WTC11 (cell line): ENCODE measurements around the gene TMEM269. TPM values are rescaled to one million over a fixed set of nuclear protein-coding genes. Genes with fewer than 3 reads are reported as not detected.
A peak's percentile ranks its signal among the peaks of the same experiment; 100 is the strongest.

Source experiments
- ATAC-seq: fragments of 200-7000 bp; cut with Tn5 transposase; 2 replicates; pipeline ENCODE4 v1.10.0; 2021; ENCODE audit warnings: mild to moderate bottlenecking, moderate library complexity
- CTCF ChIA-PET: fragments of 300-600 bp; sonication (Branson Sonifier 250); formaldehyde crosslinking; loops from one replicate; lab custom pipeline; 2021; ENCODE audit warnings: antibody characterized with exemption; lab: Charles Lee
- POLR2A ChIA-PET: fragments of 350-600 bp; sonication (Branson Sonifier 250); formaldehyde crosslinking; loops from one replicate; lab custom pipeline; 2021; ENCODE audit warnings: antibody characterized with exemption; lab: Charles Lee
- DNase-seq: peaks from one replicate; pipeline ENCODE4 v3.0.0; 2021; ENCODE audit warnings: low spot score
- H3K27ac Mint-ChIP-seq: 2 replicates; pipeline ENCODE4 v1.8.0; 2021; ENCODE audit warnings: mixed read lengths
- H3K27me3 Mint-ChIP-seq: 2 replicates; pipeline ENCODE4 v1.8.0; 2021; ENCODE audit warnings: low read depth, mild to moderate bottlenecking, moderate library complexity, mixed read lengths
- H3K36me3 Mint-ChIP-seq: 2 replicates; pipeline ENCODE4 v1.8.0; 2021; ENCODE audit warnings: mixed read lengths
- H3K4me1 Mint-ChIP-seq: 2 replicates; pipeline ENCODE4 v1.8.0; 2022; ENCODE audit warnings: mixed read lengths
- H3K4me3 Mint-ChIP-seq: 2 replicates; pipeline ENCODE4 v1.8.0; 2021; ENCODE audit warnings: mild to moderate bottlenecking, moderate library complexity, mixed read lengths
- H3K9me3 Mint-ChIP-seq: 2 replicates; pipeline ENCODE4 v1.8.0; 2021; ENCODE audit warnings: mixed read lengths
- ATF1 ChIP-seq: sonication (generic); formaldehyde crosslinking; IDR thresholded peaks from 2 replicates; pipeline ENCODE4 v1.8.1; 2023; ENCODE audit warnings: mild to moderate bottlenecking, moderate library complexity, missing genetic modification reagents
- CREM ChIP-seq: sonication (generic); formaldehyde crosslinking; IDR thresholded peaks from 2 replicates; pipeline ENCODE4 v1.8.1; 2022; ENCODE audit warnings: mild to moderate bottlenecking, missing genetic modification reagents, moderate library complexity
- FOXK1 ChIP-seq: sonication (generic); formaldehyde crosslinking; IDR thresholded peaks from 2 replicates; pipeline ENCODE4 v1.8.0; 2022; ENCODE audit warnings: mild to moderate bottlenecking, moderate library complexity, missing genetic modification reagents
- GABPB1 ChIP-seq: sonication (generic); formaldehyde crosslinking; IDR thresholded peaks from 2 replicates; pipeline ENCODE4 v1.8.1; 2023; ENCODE audit warnings: mild to moderate bottlenecking, missing genetic modification reagents
- IRF2 ChIP-seq: sonication (generic); formaldehyde crosslinking; IDR thresholded peaks from 2 replicates; pipeline ENCODE4 v1.8.0; 2022; ENCODE audit warnings: low read depth, missing genetic modification reagents, borderline replicate concordance
- KAT7 ChIP-seq: sonication (generic); formaldehyde crosslinking; IDR thresholded peaks from 2 replicates; pipeline ENCODE4 v1.8.1; 2023; ENCODE audit warnings: missing genetic modification reagents, mild to moderate bottlenecking, borderline replicate concordance
- NFE2L1 ChIP-seq: sonication (generic); formaldehyde crosslinking; IDR thresholded peaks from 2 replicates; pipeline ENCODE4 v1.8.1; 2023; ENCODE audit warnings: missing genetic modification reagents
- NFYB ChIP-seq: sonication (generic); formaldehyde crosslinking; conservative IDR thresholded peaks from 2 replicates; pipeline ENCODE4 v1.8.0; 2022; ENCODE audit warnings: low read depth, missing genetic modification reagents
- SMAD3 ChIP-seq: sonication (generic); formaldehyde crosslinking; IDR thresholded peaks from 2 replicates; pipeline ENCODE4 v1.8.0; 2022; ENCODE audit warnings: missing genetic modification reagents, mild to moderate bottlenecking, borderline replicate concordance
- SP1 ChIP-seq: sonication (generic); formaldehyde crosslinking; conservative IDR thresholded peaks from 2 replicates; pipeline ENCODE4 v1.8.1; 2022; ENCODE audit warnings: missing genetic modification reagents
- ZNF121 ChIP-seq: sonication (generic); formaldehyde crosslinking; IDR thresholded peaks from 2 replicates; pipeline ENCODE4 v1.8.0; 2023; ENCODE audit warnings: missing genetic modification reagents
- ZNF219 ChIP-seq: sonication (generic); formaldehyde crosslinking; IDR thresholded peaks from 2 replicates; pipeline ENCODE4 v1.8.0; 2023; ENCODE audit warnings: missing genetic modification reagents, mild to moderate bottlenecking, borderline replicate concordance
- ZNF232 ChIP-seq: sonication (generic); formaldehyde crosslinking; IDR thresholded peaks from 2 replicates; pipeline ENCODE4 v1.8.0; 2022; ENCODE audit warnings: mild to moderate bottlenecking, missing genetic modification reagents
- total RNA-seq: library from RNA; stranded (reverse); gene quantifications from 3 replicates; pipeline ENCODE4 v1.2.3, GENCODE V29; 2021
- TF ChIP-seq, protein P1 (sequence below): fragments of 250-450 bp; sonication (Bioruptor Pico); IDR thresholded peaks from 2 replicates; pipeline ENCODE4 v2.1.2; 2022; ENCODE audit warnings: mild to moderate bottlenecking, moderate library complexity
- TF ChIP-seq, protein P2 (sequence below): sonication (generic); formaldehyde crosslinking; IDR thresholded peaks from 2 replicates; pipeline ENCODE4 v1.8.0; 2022; ENCODE audit warnings: mild to moderate bottlenecking, missing genetic modification reagents
- TF ChIP-seq, protein P3 (sequence below): sonication (generic); formaldehyde crosslinking; conservative IDR thresholded peaks from 2 replicates; pipeline ENCODE4 v1.8.1; 2022; ENCODE audit warnings: mild to moderate bottlenecking, missing genetic modification reagents
- TF ChIP-seq, protein P4 (sequence below): sonication (generic); formaldehyde crosslinking; IDR thresholded peaks from 2 replicates; pipeline ENCODE4 v1.8.1; 2022; ENCODE audit warnings: mild to moderate bottlenecking, moderate library complexity, missing genetic modification reagents
- TF ChIP-seq, protein P5 (sequence below): sonication (generic); formaldehyde crosslinking; IDR thresholded peaks from 2 replicates; pipeline ENCODE4 v1.8.0; 2022; ENCODE audit warnings: mild to moderate bottlenecking, missing genetic modification reagents
- TF ChIP-seq, protein P6 (sequence below): sonication (generic); formaldehyde crosslinking; IDR thresholded peaks from 2 replicates; pipeline ENCODE4 v1.8.1; 2023; ENCODE audit warnings: mild to moderate bottlenecking, moderate library complexity, missing genetic modification reagents
- TF ChIP-seq, protein P7 (sequence below): sonication (generic); formaldehyde crosslinking; IDR thresholded peaks from 2 replicates; pipeline ENCODE4 v1.8.0; 2023; ENCODE audit warnings: missing genetic modification reagents, mild to moderate bottlenecking, borderline replicate concordance

Gene TMEM269
- total RNA-seq, 1 experiment from 2014 or later, result 0.57 TPM

DNA sequence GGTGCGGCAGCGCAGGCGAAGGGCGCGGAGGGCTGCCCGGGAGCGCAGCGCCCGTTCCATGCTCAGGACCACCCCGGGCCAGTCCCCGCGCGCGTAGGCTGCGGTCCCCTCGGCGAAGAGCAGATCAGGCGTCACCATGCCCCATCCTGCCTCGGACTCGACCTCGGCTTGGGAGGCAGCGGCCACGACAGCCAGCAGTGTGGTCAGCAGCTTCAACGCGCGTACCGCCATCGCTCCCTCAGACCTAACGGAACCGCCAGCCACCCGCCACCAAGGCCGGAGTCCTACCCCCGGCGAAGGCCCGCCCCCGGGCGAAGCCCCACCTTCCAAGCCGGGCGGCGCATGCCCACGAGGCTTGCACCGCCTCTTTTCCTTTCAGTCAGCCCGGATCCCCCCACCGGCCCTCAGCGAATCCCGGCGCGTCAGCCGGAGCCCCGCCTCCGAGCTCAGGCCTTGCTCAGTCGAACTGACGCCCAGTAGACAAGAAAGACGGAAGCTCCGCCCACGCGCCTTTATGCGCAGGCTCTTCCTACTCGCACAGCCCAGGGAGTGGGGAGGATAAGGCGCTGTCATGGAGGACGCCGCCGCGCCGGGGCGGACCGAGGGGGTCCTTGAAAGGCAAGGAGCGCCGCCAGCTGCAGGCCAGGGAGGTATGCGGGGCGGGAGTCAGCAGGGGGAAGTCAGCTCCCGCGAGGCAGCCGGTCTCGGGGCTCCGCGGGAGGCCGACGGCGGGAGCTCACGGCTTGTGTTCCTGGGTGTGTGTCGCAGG is 17.9 kb upstream of the TMEM269 start, which contains the start of the genes C1orf50 and P3H1:
TSS of gene C1orf50 (plus strand) at position 509 of the 769 bp plus-strand sequence. CDS start at position 572, 63 bp downstream.
TSS of gene P3H1 (minus strand) at position 288 of the 769 bp plus-strand sequence. CDS start at position 231, 57 bp downstream.
- DNase-seq (peak; percentile 100), ATAC-seq (peak; percentile 91)
- H3K27ac Mint-ChIP-seq, result peak within 1 kb of the TSS; percentile 86
- H3K4me3 Mint-ChIP-seq, result no peak within 1 kb of the TSS; the same call in 1 of the 2 replicates
- CTCF ChIA-PET, result interaction anchor here (0.6 to 3.7 kb wide), 29 partner anchors 8 to 623 kb away, joined by 3 to 42 read pairs (median 5); partner anchors contain the start of genes CLDN19, ERMAP, PPIH and ZNF691
- no peaks in the 10 kb centered on the region for H3K9me3 Mint-ChIP-seq
- H3K27me3 Mint-ChIP-seq, result no peaks in the 10 kb centered on the region
- H3K36me3 Mint-ChIP-seq, result peaks cover 12% of the 10 kb centered on the region
- H3K4me1 Mint-ChIP-seq, result peaks cover 12% of the 10 kb centered on the region
- POLR2A ChIA-PET, result interaction anchor here (0.6 to 2.9 kb wide), 15 partner anchors 9 to 292 kb away, joined by 3 to 11 read pairs (median 4); partner anchors contain the start of genes CLDN19, ERMAP, SVBP and YBX1
- peak; percentile 10; the same call in 1 of the 2 replicates for TF ChIP-seq ZNF121 (CRISPR knock-in tag)
- TF ChIP-seq, protein P1, sequence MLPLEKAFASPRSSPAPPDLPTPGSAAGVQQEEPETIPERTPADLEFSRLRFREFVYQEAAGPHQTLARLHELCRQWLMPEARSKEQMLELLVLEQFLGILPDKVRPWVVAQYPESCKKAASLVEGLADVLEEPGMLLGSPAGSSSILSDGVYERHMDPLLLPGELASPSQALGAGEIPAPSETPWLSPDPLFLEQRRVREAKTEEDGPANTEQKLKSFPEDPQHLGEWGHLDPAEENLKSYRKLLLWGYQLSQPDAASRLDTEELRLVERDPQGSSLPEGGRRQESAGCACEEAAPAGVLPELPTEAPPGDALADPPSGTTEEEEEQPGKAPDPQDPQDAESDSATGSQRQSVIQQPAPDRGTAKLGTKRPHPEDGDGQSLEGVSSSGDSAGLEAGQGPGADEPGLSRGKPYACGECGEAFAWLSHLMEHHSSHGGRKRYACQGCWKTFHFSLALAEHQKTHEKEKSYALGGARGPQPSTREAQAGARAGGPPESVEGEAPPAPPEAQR (CRISPR knock-in tag), result no peak
- TF ChIP-seq ZNF232 (CRISPR knock-in tag), result peak; percentile 50; the same call in 1 of the 2 replicates
- TF ChIP-seq, protein P2, sequence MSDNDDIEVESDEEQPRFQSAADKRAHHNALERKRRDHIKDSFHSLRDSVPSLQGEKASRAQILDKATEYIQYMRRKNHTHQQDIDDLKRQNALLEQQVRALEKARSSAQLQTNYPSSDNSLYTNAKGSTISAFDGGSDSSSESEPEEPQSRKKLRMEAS (CRISPR knock-in tag), result peak; percentile 59; the same call in 1 of the 2 replicates
- TF ChIP-seq, protein P3, sequence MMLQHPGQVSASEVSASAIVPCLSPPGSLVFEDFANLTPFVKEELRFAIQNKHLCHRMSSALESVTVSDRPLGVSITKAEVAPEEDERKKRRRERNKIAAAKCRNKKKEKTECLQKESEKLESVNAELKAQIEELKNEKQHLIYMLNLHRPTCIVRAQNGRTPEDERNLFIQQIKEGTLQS (CRISPR knock-in tag), result no peak
- peak; percentile 10; the same call in 1 of the 2 replicates for TF ChIP-seq NFE2L1 (CRISPR knock-in tag)
- TF ChIP-seq FOXK1 (CRISPR knock-in tag), result peak; percentile 23
- 0 out of 2 replicates have a peak, but pooled peaks have one; percentile 35 for TF ChIP-seq ZNF219 (CRISPR knock-in tag)
- no peak for TF ChIP-seq NFYB (CRISPR knock-in tag)
- peak; percentile 75; the same call in 1 of the 2 replicates for TF ChIP-seq SMAD3
- peak; percentile 45; the same call in 1 of the 2 replicates for TF ChIP-seq CREM (CRISPR knock-in tag)
- TF ChIP-seq, protein P4, sequence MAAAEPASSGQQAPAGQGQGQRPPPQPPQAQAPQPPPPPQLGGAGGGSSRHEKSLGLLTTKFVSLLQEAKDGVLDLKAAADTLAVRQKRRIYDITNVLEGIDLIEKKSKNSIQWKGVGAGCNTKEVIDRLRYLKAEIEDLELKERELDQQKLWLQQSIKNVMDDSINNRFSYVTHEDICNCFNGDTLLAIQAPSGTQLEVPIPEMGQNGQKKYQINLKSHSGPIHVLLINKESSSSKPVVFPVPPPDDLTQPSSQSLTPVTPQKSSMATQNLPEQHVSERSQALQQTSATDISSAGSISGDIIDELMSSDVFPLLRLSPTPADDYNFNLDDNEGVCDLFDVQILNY, result 0 out of 2 replicates have a peak, but pooled peaks have one; percentile 33
- 0 out of 2 replicates have a peak, but pooled peaks have one; percentile 58 for TF ChIP-seq KAT7 (CRISPR knock-in tag)
- peak; percentile 40; the same call in 1 of the 2 replicates for TF ChIP-seq GABPB1
- 0 out of 2 replicates have a peak, but pooled peaks have one; percentile 42 for TF ChIP-seq ATF1 (CRISPR knock-in tag)
- no peak for TF ChIP-seq IRF2 (CRISPR knock-in tag)
- TF ChIP-seq, protein P5, sequence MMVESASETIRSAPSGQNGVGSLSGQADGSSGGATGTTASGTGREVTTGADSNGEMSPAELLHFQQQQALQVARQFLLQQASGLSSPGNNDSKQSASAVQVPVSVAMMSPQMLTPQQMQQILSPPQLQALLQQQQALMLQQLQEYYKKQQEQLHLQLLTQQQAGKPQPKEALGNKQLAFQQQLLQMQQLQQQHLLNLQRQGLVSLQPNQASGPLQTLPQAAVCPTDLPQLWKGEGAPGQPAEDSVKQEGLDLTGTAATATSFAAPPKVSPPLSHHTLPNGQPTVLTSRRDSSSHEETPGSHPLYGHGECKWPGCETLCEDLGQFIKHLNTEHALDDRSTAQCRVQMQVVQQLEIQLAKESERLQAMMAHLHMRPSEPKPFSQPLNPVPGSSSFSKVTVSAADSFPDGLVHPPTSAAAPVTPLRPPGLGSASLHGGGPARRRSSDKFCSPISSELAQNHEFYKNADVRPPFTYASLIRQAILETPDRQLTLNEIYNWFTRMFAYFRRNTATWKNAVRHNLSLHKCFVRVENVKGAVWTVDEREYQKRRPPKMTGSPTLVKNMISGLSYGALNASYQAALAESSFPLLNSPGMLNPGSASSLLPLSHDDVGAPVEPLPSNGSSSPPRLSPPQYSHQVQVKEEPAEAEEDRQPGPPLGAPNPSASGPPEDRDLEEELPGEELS, result peak; percentile 69; the same call in 1 of the 2 replicates
- TF ChIP-seq, protein P6, sequence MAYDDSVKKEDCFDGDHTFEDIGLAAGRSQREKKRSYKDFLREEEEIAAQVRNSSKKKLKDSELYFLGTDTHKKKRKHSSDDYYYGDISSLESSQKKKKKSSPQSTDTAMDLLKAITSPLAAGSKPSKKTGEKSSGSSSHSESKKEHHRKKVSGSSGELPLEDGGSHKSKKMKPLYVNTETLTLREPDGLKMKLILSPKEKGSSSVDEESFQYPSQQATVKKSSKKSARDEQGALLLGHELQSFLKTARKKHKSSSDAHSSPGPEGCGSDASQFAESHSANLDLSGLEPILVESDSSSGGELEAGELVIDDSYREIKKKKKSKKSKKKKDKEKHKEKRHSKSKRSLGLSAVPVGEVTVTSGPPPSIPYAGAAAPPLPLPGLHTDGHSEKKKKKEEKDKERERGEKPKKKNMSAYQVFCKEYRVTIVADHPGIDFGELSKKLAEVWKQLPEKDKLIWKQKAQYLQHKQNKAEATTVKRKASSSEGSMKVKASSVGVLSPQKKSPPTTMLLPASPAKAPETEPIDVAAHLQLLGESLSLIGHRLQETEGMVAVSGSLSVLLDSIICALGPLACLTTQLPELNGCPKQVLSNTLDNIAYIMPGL (CRISPR knock-in tag), result peak; percentile 42
- TF ChIP-seq, protein P7, sequence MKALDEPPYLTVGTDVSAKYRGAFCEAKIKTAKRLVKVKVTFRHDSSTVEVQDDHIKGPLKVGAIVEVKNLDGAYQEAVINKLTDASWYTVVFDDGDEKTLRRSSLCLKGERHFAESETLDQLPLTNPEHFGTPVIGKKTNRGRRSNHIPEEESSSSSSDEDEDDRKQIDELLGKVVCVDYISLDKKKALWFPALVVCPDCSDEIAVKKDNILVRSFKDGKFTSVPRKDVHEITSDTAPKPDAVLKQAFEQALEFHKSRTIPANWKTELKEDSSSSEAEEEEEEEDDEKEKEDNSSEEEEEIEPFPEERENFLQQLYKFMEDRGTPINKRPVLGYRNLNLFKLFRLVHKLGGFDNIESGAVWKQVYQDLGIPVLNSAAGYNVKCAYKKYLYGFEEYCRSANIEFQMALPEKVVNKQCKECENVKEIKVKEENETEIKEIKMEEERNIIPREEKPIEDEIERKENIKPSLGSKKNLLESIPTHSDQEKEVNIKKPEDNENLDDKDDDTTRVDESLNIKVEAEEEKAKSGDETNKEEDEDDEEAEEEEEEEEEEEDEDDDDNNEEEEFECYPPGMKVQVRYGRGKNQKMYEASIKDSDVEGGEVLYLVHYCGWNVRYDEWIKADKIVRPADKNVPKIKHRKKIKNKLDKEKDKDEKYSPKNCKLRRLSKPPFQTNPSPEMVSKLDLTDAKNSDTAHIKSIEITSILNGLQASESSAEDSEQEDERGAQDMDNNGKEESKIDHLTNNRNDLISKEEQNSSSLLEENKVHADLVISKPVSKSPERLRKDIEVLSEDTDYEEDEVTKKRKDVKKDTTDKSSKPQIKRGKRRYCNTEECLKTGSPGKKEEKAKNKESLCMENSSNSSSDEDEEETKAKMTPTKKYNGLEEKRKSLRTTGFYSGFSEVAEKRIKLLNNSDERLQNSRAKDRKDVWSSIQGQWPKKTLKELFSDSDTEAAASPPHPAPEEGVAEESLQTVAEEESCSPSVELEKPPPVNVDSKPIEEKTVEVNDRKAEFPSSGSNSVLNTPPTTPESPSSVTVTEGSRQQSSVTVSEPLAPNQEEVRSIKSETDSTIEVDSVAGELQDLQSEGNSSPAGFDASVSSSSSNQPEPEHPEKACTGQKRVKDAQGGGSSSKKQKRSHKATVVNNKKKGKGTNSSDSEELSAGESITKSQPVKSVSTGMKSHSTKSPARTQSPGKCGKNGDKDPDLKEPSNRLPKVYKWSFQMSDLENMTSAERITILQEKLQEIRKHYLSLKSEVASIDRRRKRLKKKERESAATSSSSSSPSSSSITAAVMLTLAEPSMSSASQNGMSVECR, result 0 out of 2 replicates have a peak, but pooled peaks have one; percentile 26
- peak; percentile 76; the same call in 1 of the 2 replicates for TF ChIP-seq SP1 (CRISPR knock-in tag)
